Lung (tissue), 12 donors: ENCODE results near the gene KRTAP10-4. TPM values are rescaled to one million over a fixed set of nuclear protein-coding genes. Genes with fewer than 3 reads are reported as not detected.

Experiments
- ATAC-seq: fragments of 200-7000 bp; cut with Tn5 transposase; one replicate; pipeline ENCODE4 v1.9.1; 2020; ENCODE audit warnings: moderate number of reproducible peaks; ENCODE audit not compliant: insufficient read depth, low FRiP score
- DNase-seq, 3 donors: peaks; one replicate each; pipeline ENCODE4 v3.0.0-alpha.2; 2013 to 2017
- H3K27ac ChIP-seq, 2 donors: one replicate each; pipeline ENCODE4 v1.5.1; 2013; ENCODE audit warnings: mild to moderate bottlenecking in 2 of 2, moderate library complexity in 2 of 2, control low read depth in 1 of 2, inconsistent platforms in 1 of 2, low read depth in 1 of 2, low read length in 1 of 2
- H3K27me3 ChIP-seq, 3 donors: one replicate each; pipeline ENCODE4 v1.5.1; 2013; ENCODE audit warnings: low read length in 2 of 3; ENCODE audit not compliant: control insufficient read depth in 3 of 3, insufficient read depth in 3 of 3
- H3K36me3 ChIP-seq, 4 donors: one replicate each; pipeline ENCODE4 v1.5.1; 2013; ENCODE audit warnings: low read length in 4 of 4, mild to moderate bottlenecking in 1 of 4, moderate library complexity in 1 of 4; ENCODE audit not compliant: control insufficient read depth in 4 of 4, insufficient read depth in 4 of 4
- H3K4me1 ChIP-seq, 5 donors: one replicate each; pipeline ENCODE4 v1.5.1; 2013; ENCODE audit warnings: low read length in 5 of 5, mild to moderate bottlenecking in 2 of 5, moderate library complexity in 1 of 5; ENCODE audit not compliant: control insufficient read depth in 5 of 5, insufficient read depth in 5 of 5
- H3K4me3 ChIP-seq: one replicate; pipeline ENCODE4 v1.5.1; 2013; ENCODE audit warnings: mild to moderate bottlenecking, control low read depth, moderate library complexity
- H3K9ac ChIP-seq, 2 donors: one replicate each; pipeline ENCODE4 v1.5.1; 2013; ENCODE audit warnings: low read length in 2 of 2, control low read depth in 1 of 2; ENCODE audit not compliant: insufficient read depth in 1 of 2
- H3K9me3 ChIP-seq, 4 donors: one replicate each; pipeline ENCODE4 v1.5.1; 2013; ENCODE audit warnings: low read length in 3 of 4, mild to moderate bottlenecking in 1 of 4, moderate library complexity in 1 of 4; ENCODE audit not compliant: control insufficient read depth in 4 of 4, insufficient read depth in 3 of 4
- WGBS, 2 donors: extraction: QIAGEN DNeasy Blood & Tissue Kit; methylation state at CpG; one replicate each; pipeline ENCODE4 v1.1.7; 2013; 5-methylcytosine and 5-hydroxymethylcytosine counted together
- polyA plus RNA-seq, 2 donors: library from polyadenylated mRNA; stranded (reverse); fragments of 200-250 nt; gene quantifications; one replicate each; pipeline ENCODE4 v1.2.1, GENCODE V29; 2013
- total RNA-seq, 2 donors: library from RNA; depleted of rRNA in 1 of 2; stranded (reverse); fragments of >200 nt in 1 of 2; gene quantifications; one replicate each; pipeline ENCODE4 v1.2.1, GENCODE V29; 2014 to 2021
- TF ChIP-seq, protein P1 (sequence below): IDR thresholded peaks from 2 replicates; pipeline ENCODE4 v1.5.1; 2012; ENCODE audit warnings: mild to moderate bottlenecking; ENCODE audit errors: control extremely low read depth, extremely low read depth
- donor health status: control.
- donor health status: control.
- donor health status: Bipolar disorder and iron deficiency.
- donor health status: healthy.
- donor health status: DM: yes; HTN: yes; CAD: no.

The KRTAP10-4 gene
- total and polyA plus RNA-seq, 4 donors, result not detected

DNA sequence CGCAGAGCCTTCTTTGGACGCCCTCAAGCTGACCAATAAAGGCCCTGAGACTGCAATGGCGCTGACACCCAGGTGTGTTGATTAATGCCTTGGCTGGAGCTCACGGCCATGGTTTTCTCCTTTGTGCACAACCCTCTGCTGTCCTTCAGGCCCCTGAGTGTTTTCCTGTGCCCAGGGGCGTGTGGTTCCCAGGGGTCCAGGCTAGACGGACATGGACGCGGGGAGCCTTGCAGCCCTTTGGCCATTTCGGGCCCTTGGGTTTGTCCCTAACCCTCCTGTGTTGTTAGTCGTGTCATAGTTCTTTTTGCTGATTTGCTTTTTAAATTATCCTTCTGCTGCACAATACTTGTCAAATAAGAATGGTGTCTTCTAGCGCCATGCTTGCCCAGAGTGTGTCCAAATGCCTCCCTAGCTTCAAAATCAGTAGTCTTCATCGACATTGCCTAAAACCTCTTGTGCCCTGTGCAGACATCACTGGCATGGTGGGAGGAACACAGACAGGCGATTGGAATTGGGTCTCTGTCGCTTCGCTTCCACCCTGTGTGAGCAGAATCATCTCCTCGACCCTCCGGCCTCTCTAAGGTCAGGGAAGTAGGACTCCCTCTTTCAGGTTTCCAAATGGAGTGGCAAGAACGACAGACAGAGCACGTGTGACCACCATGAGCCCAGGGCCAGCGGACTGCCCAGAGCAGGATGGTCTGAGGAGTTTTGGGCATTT, 1.9 kb downstream of the KRTAP10-4 start:
- no peak overlapping the region for H3K27ac ChIP-seq
- H3K9ac ChIP-seq, result no peak overlapping the region
- H3K36me3 ChIP-seq, result no peaks in the 10 kb centered on the region
- TF ChIP-seq, protein P1, sequence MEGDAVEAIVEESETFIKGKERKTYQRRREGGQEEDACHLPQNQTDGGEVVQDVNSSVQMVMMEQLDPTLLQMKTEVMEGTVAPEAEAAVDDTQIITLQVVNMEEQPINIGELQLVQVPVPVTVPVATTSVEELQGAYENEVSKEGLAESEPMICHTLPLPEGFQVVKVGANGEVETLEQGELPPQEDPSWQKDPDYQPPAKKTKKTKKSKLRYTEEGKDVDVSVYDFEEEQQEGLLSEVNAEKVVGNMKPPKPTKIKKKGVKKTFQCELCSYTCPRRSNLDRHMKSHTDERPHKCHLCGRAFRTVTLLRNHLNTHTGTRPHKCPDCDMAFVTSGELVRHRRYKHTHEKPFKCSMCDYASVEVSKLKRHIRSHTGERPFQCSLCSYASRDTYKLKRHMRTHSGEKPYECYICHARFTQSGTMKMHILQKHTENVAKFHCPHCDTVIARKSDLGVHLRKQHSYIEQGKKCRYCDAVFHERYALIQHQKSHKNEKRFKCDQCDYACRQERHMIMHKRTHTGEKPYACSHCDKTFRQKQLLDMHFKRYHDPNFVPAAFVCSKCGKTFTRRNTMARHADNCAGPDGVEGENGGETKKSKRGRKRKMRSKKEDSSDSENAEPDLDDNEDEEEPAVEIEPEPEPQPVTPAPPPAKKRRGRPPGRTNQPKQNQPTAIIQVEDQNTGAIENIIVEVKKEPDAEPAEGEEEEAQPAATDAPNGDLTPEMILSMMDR, result no peak
- 86 to 89% methylated on average over 20 of the region's 20 CpGs for WGBS, 2 donors
- DNase-seq (no peak), ATAC-seq (no peak)
- peaks cover 0 to 2% (median 2%) of the 10 kb centered on the region in 3 donors for H3K27me3 ChIP-seq
- peaks cover 0 to 37% (median 6%) of the 10 kb centered on the region in 4 donors for H3K9me3 ChIP-seq
- H3K4me3 ChIP-seq, result no peak overlapping the region
- H3K4me1 ChIP-seq, result no peaks in the 10 kb centered on the region

DNA sequence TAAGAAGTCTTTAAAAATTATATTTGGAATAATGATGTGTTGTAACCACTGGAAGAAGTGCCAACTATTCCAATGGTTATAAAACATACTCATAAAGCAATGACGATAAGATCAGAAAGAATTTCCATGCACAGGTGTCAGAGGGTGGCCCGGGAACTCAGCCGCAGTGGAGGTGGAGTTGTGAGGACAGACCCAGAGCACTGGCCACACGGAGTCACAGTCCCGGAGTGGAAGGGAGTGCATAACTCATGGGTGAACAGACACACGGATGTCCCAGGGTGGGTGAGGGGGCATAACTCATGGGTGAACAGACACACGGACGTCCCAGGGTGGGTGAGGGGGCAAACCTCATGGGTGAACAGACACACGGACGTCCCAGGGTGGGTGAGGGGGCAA, 2.5 kb downstream of the KRTAP10-4 start:
- H3K27me3 ChIP-seq, result peaks cover 0 to 2% (median 2%) of the 10 kb centered on the region in 3 donors
- H3K4me3 ChIP-seq, result no peak overlapping the region
- no peaks in the 10 kb centered on the region for H3K4me1 ChIP-seq
- 86 to 89% methylated on average over 8 to 10 of the region's 10 CpGs for WGBS, 2 donors
- peaks cover 0 to 38% (median 7%) of the 10 kb centered on the region in 4 donors for H3K9me3 ChIP-seq
- TF ChIP-seq, protein P1, result no peak
- H3K36me3 ChIP-seq, result no peaks in the 10 kb centered on the region
- no peak overlapping the region for H3K27ac ChIP-seq
- ATAC-seq, result no peak
- DNase-seq, result no peak
- no peak overlapping the region for H3K9ac ChIP-seq

DNA sequence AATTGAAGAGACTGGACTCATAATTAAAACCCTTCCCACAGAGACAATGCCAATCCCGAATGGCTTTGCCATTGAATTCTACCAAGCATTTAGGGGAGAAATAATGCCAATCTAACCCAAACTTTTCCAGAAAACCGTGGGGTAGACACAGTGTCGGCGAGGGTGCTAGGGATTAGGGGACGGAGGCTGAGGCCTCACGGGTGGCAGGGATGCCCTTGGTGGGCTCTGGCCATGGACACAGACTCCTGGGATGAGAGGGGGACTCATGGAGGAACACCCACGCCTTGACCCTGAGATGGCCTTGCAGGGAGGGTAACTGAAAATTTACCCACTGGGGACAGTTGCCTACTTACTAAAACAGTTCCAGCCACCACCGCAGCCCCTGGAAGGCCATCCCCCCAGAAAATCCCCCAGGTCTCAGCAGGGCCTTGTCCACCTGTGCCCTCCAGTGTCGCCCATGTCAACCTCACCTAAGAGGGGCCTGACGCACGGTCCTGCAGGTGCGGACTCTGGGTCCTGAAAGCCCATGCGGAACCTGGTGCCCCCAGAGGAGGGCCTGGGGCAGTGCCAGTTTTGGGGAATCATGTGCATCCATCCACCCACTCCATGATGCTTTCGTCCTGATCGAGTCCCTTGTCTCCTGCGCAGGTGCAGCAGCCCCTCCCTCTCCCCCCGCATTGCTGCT, 5.0 kb downstream of the KRTAP10-4 start:
- no peaks in the 10 kb centered on the region for H3K4me1 ChIP-seq
- H3K27me3 ChIP-seq, result peaks cover 0 to 6% (median 2%) of the 10 kb centered on the region in 3 donors
- TF ChIP-seq, protein P1, result no peak
- DNase-seq (no peak), ATAC-seq (no peak)
- no peak overlapping the region for H3K4me3 ChIP-seq
- H3K36me3 ChIP-seq, result no peaks in the 10 kb centered on the region
- H3K9me3 ChIP-seq, result peaks cover 0 to 36% (median 5%) of the 10 kb centered on the region in 4 donors
- H3K9ac ChIP-seq, result no peak overlapping the region
- H3K27ac ChIP-seq, result no peak overlapping the region
- 93 to 96% methylated on average over 16 to 17 of the region's 17 CpGs for WGBS, 2 donors
